HG02870 (cell line): ENCODE data around the gene EHD2.
"Not testable (repeated sequence)": the region's sequence is repeated elsewhere in the genome, so short reads cannot be mapped to it uniquely, and the experiment has no call there.

Experiments
- ATAC-seq: cut with Tn5 transposase; IDR thresholded peaks from one replicate; pipeline ENCODE4 v1.9.1; 2021; ENCODE audit warnings: mild to moderate bottlenecking, moderate library complexity; ENCODE audit not compliant: unreplicated experiment

The EHD2 gene

DNA sequence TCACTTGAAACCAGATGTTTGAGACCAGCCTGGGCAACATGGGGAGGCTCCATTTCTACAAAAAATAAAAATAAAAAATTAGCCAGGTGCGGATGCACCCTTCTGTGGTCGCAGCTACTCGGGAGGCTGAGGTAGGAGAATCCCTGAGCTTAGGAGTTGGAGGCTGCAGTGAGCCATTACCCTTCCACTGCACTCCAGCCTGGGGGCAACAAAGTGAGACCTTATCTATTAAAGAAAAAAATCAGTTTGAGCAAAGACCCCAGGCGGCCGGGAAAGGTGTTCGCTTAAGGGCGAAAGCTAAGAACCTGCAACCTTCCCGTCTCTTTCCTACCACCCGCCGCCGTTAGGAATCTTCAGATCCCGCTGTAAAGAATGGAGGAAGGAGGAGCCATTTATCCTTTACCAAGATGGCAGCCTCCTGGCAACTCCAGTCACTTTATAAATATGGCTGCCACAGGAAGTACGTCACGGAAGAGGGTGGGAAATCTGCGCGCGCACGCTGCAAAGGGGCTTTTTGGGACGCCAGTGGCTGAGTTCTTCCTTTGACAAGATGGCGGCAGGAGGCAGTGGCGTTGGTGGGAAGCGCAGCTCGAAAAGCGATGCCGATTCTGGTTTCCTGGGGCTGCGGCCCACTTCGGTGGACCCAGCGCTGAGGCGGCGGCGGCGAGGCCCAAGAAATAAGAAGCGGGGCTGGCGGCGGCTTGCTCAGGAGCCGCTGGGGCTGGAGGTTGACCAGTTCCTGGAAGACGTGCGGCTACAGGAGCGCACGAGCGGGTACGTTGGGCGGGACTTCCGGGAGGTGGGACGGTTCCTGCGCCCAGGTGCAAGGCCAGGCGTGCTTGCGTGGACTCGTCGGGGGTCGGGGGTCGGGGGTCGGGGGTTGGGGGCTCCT, 32.0 kb downstream of the EHD2 start, which contains the start of gene NOP53:
Gene NOP53, plus strand, starts transcription at position 537 of the 892 bp plus-strand sequence. Its CDS starts 14 bp downstream, at position 551.
- ATAC-seq: peak; percentile 60

DNA sequence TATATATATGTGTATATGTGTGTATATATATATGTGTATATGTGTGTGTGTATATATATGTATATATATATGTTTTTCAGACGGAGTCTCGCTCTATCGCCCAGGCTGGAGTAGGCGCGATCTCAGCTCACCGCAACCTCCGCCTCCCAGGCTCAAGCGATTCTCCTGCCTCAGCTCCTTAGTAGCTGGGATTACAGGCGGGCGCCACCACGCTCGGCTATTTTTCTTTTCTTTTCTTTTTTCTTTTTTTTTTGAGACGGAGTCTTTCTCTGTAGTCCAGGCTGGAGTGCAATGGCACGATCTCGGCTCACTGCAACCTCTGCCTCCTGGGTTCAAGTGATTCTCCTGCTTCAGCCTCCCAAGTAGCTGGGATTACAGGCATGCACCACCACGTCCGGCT, 32.9 kb downstream of the EHD2 start:
- not testable (repeated sequence) for ATAC-seq

DNA sequence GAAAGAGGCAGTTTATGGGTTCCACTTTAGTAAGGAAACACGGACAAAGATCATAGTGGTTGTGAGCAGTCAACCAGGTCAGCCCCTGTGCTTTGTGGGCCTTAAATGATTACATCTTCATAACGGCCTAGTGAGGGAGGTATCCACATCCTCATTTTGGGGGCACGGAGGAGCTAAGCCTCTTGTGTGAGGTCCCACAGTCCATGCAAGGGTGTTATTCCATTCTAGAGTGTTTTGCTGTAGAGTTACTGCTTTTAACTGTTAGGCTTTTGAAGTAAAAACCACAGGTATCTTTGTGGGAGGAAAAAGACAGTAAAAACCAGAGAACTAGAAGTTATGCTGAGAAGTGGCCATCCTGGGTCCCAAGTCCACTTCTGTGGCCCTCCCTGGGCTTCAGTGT, 36.1 kb downstream of the EHD2 start:
- ATAC-seq: no peak

DNA sequence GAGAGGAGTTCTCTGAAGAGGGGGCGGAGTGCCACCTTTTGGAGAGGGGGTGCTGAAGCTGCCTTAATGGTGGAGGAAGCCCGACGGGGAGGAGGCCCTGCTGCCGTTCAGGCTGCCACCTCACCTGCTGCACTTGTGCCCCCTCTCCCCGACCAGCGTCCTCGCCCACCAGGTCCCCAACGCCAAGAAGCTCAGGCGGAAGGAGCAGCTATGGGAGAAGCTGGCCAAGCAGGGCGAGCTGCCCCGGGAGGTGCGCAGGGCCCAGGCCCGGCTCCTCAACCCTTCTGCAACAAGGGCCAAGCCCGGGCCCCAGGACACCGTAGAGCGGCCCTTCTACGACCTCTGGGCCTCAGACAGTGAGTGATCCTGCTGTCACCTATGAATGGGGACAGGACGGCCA, 37.5 kb downstream of the EHD2 start:
- ATAC-seq: no peak

DNA sequence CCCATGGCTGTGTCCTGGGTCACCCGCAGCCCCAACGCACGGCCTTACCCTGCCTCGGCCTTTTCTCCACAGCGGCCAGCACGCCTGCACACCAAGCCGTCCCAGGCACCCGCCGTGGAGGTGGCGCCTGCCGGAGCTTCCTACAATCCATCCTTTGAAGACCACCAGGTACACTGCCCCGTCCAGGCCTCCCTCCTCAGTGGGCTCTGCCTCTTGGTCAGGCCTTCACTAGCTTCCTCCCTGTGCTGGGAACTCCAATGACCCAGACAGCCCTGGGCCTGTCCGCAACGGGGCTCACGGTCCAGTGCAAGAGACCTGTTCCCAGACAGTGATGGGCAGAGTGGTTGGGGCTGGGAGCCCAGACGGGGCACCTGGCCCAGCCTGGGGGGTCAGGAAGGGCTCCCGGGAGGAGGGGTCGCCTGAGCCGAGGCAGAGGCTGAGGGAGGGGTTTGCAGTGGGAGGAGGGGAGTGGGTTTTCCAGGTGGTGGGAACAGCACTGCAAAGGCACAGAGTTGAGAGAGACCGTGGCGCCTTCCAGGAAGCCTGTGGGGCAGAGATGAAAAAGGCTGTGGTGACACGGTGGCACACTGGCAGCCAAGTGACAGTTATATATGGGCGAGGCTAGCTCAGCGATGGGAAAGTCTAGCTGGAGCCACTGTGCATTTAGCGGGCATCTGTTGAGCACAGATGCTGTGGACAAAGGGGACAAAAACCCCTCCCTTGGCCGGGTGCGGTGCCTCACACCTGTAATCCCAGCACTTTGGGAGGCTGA, 39.4 kb downstream of the EHD2 start:
- ATAC-seq: no peak

DNA sequence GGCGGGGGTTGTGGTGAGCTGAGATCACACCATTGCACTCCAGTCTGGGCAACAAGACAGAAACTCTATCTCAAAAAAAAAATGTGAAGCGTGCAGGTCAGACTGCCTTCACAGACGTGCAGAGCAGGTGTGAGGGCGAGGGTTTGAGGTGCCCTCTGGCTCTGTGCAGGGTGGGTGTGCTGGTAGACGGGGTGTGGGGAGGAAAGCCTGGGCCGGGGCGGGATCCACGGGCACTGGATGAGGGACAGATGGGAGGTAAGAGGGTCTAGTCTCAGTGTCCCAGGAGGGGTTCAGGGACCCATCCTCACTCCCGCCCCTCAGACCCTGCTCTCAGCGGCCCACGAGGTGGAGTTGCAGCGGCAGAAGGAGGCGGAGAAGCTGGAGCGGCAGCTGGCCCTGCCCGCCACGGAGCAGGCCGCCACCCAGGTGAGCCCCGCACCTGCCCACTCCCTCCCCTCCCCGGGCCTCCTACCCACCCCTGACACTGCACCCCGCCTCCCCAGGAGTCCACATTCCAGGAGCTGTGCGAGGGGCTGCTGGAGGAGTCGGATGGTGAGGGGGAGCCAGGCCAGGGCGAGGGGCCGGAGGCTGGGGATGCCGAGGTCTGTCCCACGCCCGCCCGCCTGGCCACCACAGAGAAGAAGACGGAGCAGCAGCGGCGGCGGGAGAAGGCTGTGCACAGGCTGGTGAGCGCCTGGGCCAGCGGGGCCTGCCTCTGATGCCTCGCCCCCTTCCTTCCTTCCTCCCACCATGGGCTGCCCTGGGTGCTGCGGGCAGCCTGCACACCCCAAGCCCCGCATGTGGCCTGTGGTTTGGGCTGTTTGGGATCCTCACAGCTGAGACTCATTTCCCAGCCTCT, 41.2 kb downstream of the EHD2 start:
- ATAC-seq: no peak

DNA sequence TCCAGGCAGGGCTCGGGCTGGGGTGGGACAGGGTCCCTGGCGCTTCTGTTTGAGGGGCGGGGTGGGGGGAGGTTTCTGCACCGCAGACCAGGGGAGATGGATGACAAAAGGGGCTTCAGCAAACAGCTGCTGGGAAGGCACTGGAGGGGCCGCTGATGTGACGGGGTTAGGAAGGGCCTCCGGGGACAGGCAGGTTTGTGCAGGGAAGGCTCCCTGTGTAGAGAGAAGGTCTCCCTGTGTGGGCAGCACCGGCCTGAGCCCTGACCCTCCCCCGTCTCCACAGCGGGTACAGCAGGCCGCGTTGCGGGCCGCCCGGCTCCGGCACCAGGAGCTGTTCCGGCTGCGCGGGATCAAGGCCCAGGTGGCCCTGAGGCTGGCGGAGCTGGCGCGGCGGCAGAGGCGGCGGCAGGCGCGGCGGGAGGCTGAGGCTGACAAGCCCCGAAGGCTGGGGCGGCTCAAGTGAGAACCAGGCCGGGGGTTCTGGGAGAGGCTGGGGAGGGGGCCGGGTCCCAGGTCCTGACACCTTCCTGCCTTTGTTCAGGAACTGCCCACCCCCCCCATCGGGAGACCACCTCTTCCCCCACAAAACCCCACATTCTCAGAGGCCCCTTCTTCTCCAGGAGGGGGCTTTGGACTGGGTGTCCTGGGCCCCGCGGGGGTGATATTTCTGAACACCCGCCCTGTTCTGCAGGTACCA, 42.0 kb downstream of the EHD2 start:
- no peak for ATAC-seq

DNA sequence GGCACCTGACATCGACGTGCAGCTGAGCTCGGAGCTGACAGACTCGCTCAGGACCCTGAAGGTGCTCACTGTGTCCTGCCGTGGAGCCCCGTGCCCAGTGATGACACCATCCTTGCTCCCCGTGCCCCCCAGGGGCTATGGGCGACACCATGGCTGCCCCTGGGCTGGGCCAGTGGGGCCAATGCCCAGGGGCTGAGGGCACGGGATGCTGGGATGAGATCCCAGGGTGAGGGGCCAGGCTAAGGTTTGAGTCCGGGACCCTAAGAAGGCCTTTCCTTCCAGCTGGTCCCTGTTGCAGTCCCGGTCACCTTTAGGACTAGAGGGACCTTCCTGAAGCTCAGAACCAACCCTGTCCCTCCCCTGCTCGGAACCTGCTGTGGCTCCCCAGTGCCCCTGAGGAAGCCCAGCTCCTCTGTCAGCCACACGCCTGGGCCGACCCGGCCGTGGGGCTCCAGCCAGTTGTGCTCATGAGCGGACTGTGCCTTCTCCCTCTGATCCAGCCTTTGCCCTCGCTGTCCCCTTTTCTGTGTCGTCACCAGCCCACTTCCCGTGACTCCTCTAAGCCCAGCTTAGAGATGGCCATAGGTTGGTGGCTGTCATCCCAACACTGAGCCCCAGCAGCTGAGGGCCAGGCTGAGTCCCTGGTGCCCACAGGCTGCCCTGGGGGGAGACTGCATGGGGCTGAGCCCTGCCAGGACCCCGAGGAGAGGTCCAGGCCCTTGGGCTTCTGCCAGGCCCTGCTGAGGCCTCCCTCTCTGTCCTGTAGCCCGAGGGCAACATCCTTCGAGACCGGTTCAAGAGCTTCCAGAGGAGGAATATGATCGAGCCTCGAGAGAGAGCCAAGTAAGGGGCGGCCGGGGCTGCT, 42.8 kb downstream of the EHD2 start:
- no peak for ATAC-seq

DNA sequence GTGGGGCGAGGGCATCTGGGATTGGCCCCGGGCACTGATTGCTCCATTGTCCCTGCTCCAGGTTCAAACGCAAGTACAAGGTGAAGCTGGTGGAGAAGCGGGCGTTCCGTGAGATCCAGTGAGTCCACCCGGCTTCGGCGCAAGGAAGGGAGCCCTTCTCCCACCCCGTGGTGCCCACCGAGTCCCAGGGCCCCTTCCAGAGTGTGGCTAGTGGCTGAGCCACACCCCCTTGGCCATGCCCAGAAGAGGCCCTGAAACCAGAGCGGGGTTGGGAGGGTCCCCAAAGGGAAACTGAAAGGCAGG, 43.4 kb downstream of the EHD2 start:
- ATAC-seq: no peak

DNA sequence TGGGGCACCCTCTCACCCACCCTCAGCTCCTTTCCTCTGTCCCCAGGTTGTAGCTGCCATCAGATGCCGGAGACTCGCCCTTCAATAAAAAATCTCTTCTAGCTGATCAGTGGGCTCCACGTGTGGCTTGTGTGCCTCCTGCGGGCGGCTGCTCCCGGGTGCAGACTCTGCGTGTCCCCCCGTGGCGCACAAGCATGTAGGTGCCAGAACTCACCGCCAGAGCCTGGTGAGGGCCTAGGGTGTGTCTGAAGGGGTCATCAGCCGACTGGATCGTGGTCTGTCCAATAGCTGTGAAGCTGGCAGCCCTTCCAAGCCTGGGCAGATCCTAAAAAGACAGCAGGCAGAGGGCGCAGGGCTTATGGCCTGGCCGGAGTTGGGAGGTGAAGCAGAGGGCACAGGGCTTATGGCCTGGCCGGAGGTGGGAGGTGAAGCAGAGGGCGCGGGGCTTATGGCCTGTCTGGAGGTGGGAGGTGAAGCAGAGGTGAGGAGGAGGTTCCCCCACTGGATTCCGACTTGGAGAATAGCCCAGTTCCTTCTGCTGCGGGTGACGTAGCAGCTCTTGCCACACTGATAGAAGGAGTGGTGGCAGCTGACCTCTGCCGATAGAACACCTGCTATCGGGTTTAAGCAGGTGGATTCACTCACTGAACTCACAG, 43.9 kb downstream of the EHD2 start:
- no peak for ATAC-seq

DNA sequence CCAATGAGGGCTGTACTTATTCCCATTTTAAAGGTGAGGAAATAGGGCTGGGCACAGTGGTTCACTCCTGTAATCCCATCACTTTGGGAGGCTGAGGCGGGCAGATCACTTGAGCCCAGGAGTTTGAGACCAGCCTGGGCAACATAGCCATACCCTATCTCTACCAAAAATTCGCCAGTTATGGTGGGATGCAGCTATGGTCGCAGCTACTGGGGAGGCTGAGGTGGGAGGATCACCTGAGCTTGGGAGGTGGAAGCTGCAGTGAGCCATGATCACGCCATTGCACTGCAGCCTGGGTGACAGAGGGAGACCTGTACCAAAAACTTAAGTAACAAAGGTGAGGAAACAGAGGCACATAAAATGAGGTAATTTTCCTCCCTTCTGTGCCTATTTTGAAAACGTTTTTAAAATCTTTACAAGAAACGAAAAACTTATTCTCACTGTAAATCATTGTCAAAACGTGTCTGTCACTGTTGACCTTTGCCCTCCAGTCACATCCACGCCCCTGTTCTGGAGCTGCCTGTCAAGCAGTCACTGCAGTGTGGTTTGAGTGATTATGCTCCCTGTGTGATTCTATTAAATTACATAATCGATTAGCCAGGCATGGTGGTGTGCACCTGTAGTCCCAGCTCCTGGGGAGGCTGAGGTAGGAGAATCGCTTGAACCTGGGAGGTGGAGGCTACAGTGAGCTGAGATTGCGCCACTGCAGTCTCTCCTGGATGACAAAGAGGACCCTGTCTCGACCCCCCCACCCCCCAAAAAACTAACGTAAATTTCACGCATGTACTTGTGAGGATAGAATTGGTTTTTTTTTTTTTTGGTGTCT, 44.6 kb downstream of the EHD2 start:
- no peak for ATAC-seq

DNA sequence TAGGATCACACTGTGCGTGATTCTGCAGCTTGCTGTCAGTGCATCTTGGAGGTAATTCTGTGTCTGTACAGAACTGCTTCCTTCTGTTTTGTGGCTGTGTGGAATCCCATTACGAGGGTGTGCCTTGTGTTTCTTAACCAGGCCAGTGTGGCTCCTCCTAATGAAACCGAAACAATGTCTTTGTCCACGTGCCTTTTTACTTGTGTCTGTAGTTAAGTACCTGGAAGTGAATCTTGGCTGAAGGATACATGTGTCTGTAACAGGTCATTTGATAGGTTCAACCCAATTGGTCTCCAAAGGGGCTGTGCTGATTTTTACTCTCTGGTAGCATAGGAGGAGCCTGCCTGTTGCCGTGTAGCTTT, 45.2 kb downstream of the EHD2 start:
- no peak for ATAC-seq

DNA sequence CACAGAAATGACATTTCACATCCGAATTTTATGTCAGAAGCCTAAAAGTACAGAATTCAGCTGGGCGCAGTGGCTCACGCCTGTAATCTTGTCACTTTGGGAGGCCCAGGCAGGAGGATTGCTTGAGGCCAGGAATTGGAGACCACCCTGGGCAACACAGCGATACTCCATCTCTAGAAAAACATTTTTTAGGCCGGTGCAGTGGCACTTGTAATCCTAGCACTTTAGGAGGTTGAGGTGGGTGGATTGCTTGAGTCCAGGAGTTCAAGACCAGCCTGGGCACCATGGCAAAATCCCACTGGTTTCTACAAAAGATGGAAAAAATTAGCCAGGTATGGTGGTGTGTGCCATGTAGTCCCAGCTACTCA, 47.4 kb downstream of the EHD2 start:
- ATAC-seq: no peak

DNA sequence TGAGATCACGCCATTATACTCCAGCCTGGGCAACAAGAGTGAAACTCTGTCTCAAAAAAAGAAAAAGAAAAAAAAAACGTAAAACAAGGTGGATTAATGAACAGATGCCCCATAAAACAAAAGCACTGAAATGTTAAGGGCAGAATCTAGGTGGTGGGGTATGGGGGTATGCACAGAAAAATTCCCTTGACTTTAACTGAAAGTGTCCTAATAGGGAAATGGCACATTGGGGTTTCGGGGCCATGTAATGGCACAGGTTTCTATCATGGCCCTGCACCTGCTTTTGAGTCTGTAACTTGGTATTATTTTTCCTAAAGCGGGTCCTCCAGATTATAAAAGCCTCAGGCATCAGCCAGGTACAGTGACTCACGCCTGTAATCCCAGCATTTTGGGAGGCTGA, 48.3 kb downstream of the EHD2 start:
- no peak for ATAC-seq

DNA sequence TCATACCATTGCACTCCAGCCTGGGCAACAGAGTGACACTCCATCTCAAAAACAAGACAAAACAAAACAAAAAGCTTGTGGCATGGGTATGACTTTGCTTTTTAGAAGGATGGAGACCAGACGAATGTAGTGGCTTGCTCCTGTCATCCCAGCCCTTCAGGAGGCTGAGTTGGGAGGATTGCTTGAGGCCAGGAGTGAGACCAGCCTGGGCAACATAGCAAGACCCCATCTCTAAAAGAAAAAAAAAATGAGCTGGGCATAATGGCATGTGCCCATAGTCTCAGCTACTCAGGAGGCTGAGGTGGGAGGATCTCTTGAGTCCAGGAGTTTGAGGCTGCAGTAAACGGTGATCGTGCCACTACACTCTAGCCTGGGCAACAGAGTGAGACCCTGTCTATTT, 48.9 kb downstream of the EHD2 start:
- ATAC-seq: no peak

DNA sequence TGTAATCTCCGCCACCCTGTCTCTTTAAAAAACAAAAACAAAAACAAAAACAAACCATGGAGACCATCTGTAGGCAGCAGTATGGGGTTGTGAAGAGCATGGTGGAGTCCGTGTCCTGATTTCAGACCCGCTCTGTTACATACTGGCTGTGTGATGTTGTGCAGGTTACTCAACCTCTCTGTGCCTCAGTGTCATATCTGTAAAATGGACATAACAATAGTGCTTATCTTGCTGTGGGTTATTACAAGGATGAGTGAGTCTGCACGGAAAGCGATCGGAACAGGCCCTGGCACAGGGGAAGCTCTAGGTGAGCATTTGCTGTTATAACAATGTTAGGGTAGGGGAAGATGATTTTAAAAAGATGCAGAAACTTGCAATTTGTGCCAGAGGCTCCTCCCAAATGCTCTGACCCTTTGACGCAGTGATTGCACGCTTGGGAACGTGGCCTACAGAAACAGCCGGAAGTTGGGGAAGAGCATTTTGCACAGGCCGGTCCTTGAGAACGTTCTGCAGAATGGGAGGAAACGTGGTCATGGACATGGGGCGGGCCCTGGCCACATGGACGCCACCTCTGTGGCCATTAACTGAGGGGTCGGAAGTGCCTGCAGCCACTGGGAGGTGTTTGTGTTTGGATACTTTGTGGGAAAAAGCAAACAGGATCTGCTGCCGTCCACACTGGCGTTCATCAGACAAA, 49.5 kb downstream of the EHD2 start:
- no peak for ATAC-seq

DNA sequence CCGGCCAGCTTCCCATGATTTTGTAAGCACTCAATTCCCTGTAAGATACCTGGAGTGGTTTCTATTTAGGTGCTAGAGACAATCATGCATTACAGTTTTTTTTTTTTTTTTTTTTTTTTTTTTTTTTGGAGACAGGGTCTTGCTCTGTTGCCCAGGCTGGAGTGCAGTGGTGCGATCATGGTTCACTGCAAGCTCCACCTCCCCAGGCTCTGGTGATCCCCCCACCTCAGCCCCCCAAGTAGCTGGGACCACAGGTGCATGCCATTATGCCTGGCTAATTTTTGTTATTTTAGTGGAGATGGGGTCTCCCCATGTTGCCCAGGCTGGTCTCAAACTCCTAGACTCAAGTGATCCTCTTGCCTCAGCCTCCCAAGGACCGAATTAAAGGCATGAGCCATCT, 51.5 kb downstream of the EHD2 start:
- not testable (repeated sequence) for ATAC-seq
